Endothelial cell of umbilical vein (primary cell): Measurements from ENCODE around the gene NEURL2. TPM values are rescaled to one million over a fixed set of nuclear protein-coding genes. Genes with fewer than 3 reads are reported as not detected.

Experiments used
- BruUV-seq: library from RNA; stranded (reverse); fragments of 400-500 nt; replicated peaks from 2 replicates; lab custom pipeline; 2021; lab: Mats Ljungman, UMichigan
- CTCF ChIA-PET: fragments of 300-600, 350-600 bp; sonication (Branson Sonifier 250); formaldehyde crosslinking; loops from one replicate; lab custom pipeline; 2021; ENCODE audit warnings: antibody characterized with exemption, inconsistent platforms; lab: Charles Lee
- POLR2A ChIA-PET: fragments of 300-600, 350-600 bp; sonication (Branson Sonifier 250); formaldehyde crosslinking; loops from one replicate; lab custom pipeline; 2021; ENCODE audit warnings: antibody characterized with exemption, inconsistent platforms; lab: Charles Lee
- DNase-seq: peaks from one replicate; pipeline ENCODE4 v3.0.0-alpha.2; 2011; ENCODE audit warnings: low read depth, low spot score
- FAIRE-seq: peaks from 2 replicates; lab custom pipeline; 2011; peaks lifted over from hg19 to GRCh38; lab: Jason Lieb, UNC
- H2AFZ ChIP-seq: 2 replicates; pipeline ENCODE4 v1.6.0; 2012; ENCODE audit warnings: low read depth, low read length, control low read depth, inconsistent platforms
- H3K27ac ChIP-seq: 2 replicates; pipeline ENCODE4 v1.5.1; 2011; ENCODE audit warnings: low read depth, mild to moderate bottlenecking, control low read depth, low read length, moderate library complexity; ENCODE audit not compliant: insufficient read depth
- H3K27me3 ChIP-seq, 2 experiments: 2 replicates each; pipeline versions ENCODE4 v1.6.0 to v1.6.1; 2011; ENCODE audit warnings: low read length in 2 of 2, mixed read lengths in 1 of 2; ENCODE audit not compliant: control insufficient read depth in 2 of 2, insufficient read depth in 2 of 2
- H3K36me3 ChIP-seq, 2 experiments: 2 replicates in 1 of 2; 3 replicates in 1 of 2; pipeline ENCODE4 v1.5.1; 2011; ENCODE audit warnings: low read length in 2 of 2, mild to moderate bottlenecking in 1 of 2, moderate library complexity in 1 of 2; ENCODE audit not compliant: control insufficient read depth in 2 of 2, insufficient read depth in 2 of 2; ENCODE audit errors: extremely low read depth in 1 of 2
- H3K4me1 ChIP-seq: 3 replicates; pipeline ENCODE4 v1.5.1; 2011; ENCODE audit warnings: mild to moderate bottlenecking, low read length; ENCODE audit not compliant: control insufficient read depth, insufficient read depth; ENCODE audit errors: extremely low read depth
- H3K4me2 ChIP-seq: 2 replicates; pipeline ENCODE4 v1.6.1; 2011; ENCODE audit warnings: low read length, control low read depth, mixed read lengths; ENCODE audit not compliant: insufficient read depth
- H3K4me3 ChIP-seq, 3 experiments: fragments of 200-600 bp in 1 of 3; sonication (generic), shearing (Covaris generic) in 1 of 3; replicated peaks in 1 of 3; 2 replicates each; pipeline ENCODE4 v1.5.1; 2011 to 2016; ENCODE audit warnings: control low read depth in 3 of 3, low read length in 3 of 3, mild to moderate bottlenecking in 2 of 3, inconsistent platforms in 1 of 3, low read depth in 1 of 3, moderate library complexity in 1 of 3; ENCODE audit not compliant: insufficient read depth in 1 of 3
- H3K79me2 ChIP-seq: 2 replicates; pipeline ENCODE4 v1.6.0; 2012; ENCODE audit warnings: low read length, inconsistent platforms; ENCODE audit not compliant: control insufficient read depth, insufficient read depth
- H3K9ac ChIP-seq: replicated peaks from 2 replicates; pipeline ENCODE3; 2011; ENCODE audit warnings: low read length, control low read depth; ENCODE audit not compliant: insufficient read depth; ENCODE audit errors: extremely low read depth
- H3K9me1 ChIP-seq: replicated peaks from 3 replicates; pipeline ENCODE4 v1.6.0; 2011; ENCODE audit warnings: mild to moderate bottlenecking, low read length; ENCODE audit not compliant: control insufficient read depth, insufficient read depth; ENCODE audit errors: extremely low read depth
- H3K9me3 ChIP-seq: replicated peaks from 2 replicates; pipeline ENCODE4 v1.5.1; 2012; ENCODE audit warnings: low read length, inconsistent platforms; ENCODE audit not compliant: control insufficient read depth, insufficient read depth
- H4K20me1 ChIP-seq: replicated peaks from 2 replicates; pipeline ENCODE3; 2011; ENCODE audit warnings: mild to moderate bottlenecking, low read length; ENCODE audit not compliant: control insufficient read depth, insufficient read depth; ENCODE audit errors: extremely low read depth
- EZH2 ChIP-seq: IDR thresholded peaks from 2 replicates; pipeline ENCODE4 v1.6.1; 2012; ENCODE audit warnings: borderline replicate concordance, low read depth, mild to moderate bottlenecking, moderate library complexity, low read length, inconsistent platforms; ENCODE audit not compliant: severe bottlenecking
- FOS ChIP-seq: IDR thresholded peaks from 2 replicates; pipeline ENCODE4 v1.6.1; 2011; ENCODE audit warnings: mild to moderate bottlenecking, low read length, moderate library complexity, borderline replicate concordance; ENCODE audit not compliant: insufficient read depth
- GATA2 ChIP-seq: IDR thresholded peaks from 2 replicates; pipeline ENCODE4 v1.7.0; 2011; ENCODE audit warnings: low read depth, mild to moderate bottlenecking, moderate library complexity, mixed read lengths, low read length; ENCODE audit not compliant: insufficient read length, insufficient read depth
- JUN ChIP-seq: IDR thresholded peaks from 2 replicates; pipeline ENCODE4 v1.6.1; 2011; ENCODE audit warnings: borderline replicate concordance, low read depth; ENCODE audit not compliant: insufficient read length, insufficient read depth
- MYC ChIP-seq: IDR thresholded peaks from one replicate; pipeline ENCODE4 v1.6.1; 2011; ENCODE audit warnings: mild to moderate bottlenecking, low read depth, low read length
- POLR2A ChIP-seq: IDR thresholded peaks from 2 replicates; pipeline ENCODE4 v1.6.1; 2012; ENCODE audit warnings: low read depth, mild to moderate bottlenecking, control low read depth, low read length
- POLR2AphosphoS5 ChIP-seq: IDR thresholded peaks from 2 replicates; pipeline ENCODE4 v1.6.1; 2012; ENCODE audit warnings: low read depth, mild to moderate bottlenecking, control low read depth, low read length, moderate library complexity; ENCODE audit not compliant: insufficient read depth
- dilution Hi-C: fragments of 300-500 bp; cut with MboI; formaldehyde crosslinking; loops from one replicate; pipeline ENCODE4 v1.15.0; 2019; ENCODE audit warnings: low sequenced_read_pairs; ENCODE audit not compliant: extremely low pct_ligation_motif_present
- intact Hi-C: fragments of 100-400 bp; cut with micrococcal nuclease; formaldehyde crosslinking; loops from one replicate; pipeline ENCODE4 v1.10.0; 2022
- polyA plus RNA-seq, 4 experiments: library from polyadenylated mRNA; depleted of rRNA in 3 of 4; stranded (reverse) in 3 of 4; unstranded in 1 of 4; fragments of >200 nt; gene quantifications; 2 replicates each; pipeline versions ENCODE4 v1.2.1 to v1.2.3, GENCODE V29; 2011 to 2012; ENCODE audit warnings: missing spikeins in 1 of 4
- total RNA-seq: library from RNA; stranded (reverse); gene quantifications from 2 replicates; pipeline ENCODE4 v1.2.3, GENCODE V29; 2021
- TF ChIP-seq, protein P1 (sequence below): IDR thresholded peaks from 2 replicates; pipeline ENCODE4 v1.6.1; 2011; ENCODE audit not compliant: insufficient read depth, insufficient read length
- TF ChIP-seq, protein P2 (sequence below), 2 donors: IDR thresholded peaks; 1 replicate in 1 of 2; 2 replicates in 1 of 2; pipeline ENCODE4 v1.5.1; 2011; ENCODE audit warnings: low read length in 2 of 2, mild to moderate bottlenecking in 2 of 2, moderate library complexity in 2 of 2, control low read depth in 1 of 2, inconsistent platforms in 1 of 2, low read depth in 1 of 2; ENCODE audit not compliant: insufficient read depth in 1 of 2; ENCODE audit errors: extremely low read depth in 1 of 2

The NEURL2 gene
- total and polyA plus RNA-seq, 2 donors (not counting 3 experiments of a cell fraction or from before 2014, with no cell fraction given), result 2.8 to 5.4 TPM

DNA sequence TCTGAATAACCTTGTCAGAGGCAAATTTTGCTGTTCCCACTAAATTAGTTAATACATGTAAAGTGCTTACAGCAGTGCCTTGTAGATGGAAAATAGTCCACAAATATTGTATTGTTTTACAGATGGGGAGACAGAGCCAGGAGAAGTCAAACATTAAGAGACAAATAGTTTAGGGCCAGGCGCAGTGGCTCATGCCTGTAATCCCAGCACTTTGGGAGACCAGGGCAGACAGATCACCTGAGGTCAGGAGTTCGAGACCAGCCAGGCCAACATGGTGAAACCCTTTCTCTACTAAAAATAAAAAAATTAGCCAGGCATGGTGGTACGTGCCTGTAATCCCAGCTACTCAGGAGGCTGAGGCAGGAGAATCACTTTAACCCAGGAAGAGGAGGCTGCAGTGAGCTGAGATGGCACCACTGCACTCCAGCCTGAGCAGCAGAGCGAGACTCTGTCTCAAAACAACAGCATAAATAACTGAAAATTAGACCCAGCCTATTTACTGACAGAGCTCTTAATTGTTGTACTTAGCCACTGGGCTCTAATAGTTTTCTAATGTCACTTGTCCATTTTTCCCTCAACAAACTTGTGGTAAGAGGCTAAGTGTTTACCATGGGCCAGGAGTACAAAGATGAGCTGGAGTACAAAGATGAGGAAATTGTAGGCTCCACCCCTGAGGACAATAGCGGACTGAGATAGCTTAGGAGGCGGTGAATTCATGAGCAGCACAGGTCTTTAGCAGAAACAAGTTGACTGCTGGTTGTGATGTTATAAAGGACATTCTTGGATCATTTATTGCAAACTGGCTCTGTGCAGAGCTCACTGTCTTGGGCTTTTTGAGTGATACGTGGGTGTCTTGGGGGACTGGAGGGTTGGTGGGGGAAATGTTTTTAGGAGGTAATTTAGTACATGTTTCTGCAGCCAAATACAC lies 27.2 kb downstream of the NEURL2 start:
- no TSS peak for BruUV-seq
- intact Hi-C loops, result no loop called here
- dilution Hi-C loops, result no loop called here
- Histone ChIP-seq H2AFZ (no peak overlapping the region), H3K27me3 (no peaks in the 10 kb centered on the region), H4K20me1 (no peaks in the 10 kb centered on the region), H3K79me2 (no peaks in the 10 kb centered on the region), H3K9me3 (no peaks in the 10 kb centered on the region), H3K4me1 (peaks cover 3% of the 10 kb centered on the region), H3K4me2 (no peak overlapping the region), H3K9me1 (no peaks in the 10 kb centered on the region), H3K4me3 (no peak overlapping the region), H3K27ac (no peak overlapping the region), H3K36me3 (no peaks in the 10 kb centered on the region), H3K9ac (no peak overlapping the region)
- FAIRE-seq (no peak), DNase-seq (no peak)
- ChIA-PET POLR2A (no interaction called here), CTCF (interaction anchor here (0.7 to 1.4 kb wide), 3 partner anchors 17 to 57 kb away, joined by 3 read pairs; partner anchors contain the start of gene ZSWIM1)
- TF ChIP-seq GATA2 (no peak), MYC (no peak), FOS (no peak), JUN (no peak), POLR2AphosphoS5 (no peak), POLR2A (no peak), EZH2 (no peak)
- TF ChIP-seq, protein P1, sequence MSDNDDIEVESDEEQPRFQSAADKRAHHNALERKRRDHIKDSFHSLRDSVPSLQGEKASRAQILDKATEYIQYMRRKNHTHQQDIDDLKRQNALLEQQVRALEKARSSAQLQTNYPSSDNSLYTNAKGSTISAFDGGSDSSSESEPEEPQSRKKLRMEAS, result no peak
- TF ChIP-seq, protein P2, sequence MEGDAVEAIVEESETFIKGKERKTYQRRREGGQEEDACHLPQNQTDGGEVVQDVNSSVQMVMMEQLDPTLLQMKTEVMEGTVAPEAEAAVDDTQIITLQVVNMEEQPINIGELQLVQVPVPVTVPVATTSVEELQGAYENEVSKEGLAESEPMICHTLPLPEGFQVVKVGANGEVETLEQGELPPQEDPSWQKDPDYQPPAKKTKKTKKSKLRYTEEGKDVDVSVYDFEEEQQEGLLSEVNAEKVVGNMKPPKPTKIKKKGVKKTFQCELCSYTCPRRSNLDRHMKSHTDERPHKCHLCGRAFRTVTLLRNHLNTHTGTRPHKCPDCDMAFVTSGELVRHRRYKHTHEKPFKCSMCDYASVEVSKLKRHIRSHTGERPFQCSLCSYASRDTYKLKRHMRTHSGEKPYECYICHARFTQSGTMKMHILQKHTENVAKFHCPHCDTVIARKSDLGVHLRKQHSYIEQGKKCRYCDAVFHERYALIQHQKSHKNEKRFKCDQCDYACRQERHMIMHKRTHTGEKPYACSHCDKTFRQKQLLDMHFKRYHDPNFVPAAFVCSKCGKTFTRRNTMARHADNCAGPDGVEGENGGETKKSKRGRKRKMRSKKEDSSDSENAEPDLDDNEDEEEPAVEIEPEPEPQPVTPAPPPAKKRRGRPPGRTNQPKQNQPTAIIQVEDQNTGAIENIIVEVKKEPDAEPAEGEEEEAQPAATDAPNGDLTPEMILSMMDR (IDR thresholded peaks at IDR 0.05; ENCODE audit: extremely low read depth in 1 of 2, insufficient read depth in 1 of 2, low read depth in 1 of 2, low read length in 2 of 2), result no peak
